Measurements from ENCODE around the gene JPH2. TPM values are rescaled to one million over a fixed set of nuclear protein-coding genes. Genes with fewer than 3 reads are reported as not detected.

Gene JPH2
- total and polyA plus RNA-seq, 10 of the 15 experiments (the other 5 are each of a cell fraction or from before 2014, with no cell fraction given): 0.16 TPM; not detected in 9

DNA sequence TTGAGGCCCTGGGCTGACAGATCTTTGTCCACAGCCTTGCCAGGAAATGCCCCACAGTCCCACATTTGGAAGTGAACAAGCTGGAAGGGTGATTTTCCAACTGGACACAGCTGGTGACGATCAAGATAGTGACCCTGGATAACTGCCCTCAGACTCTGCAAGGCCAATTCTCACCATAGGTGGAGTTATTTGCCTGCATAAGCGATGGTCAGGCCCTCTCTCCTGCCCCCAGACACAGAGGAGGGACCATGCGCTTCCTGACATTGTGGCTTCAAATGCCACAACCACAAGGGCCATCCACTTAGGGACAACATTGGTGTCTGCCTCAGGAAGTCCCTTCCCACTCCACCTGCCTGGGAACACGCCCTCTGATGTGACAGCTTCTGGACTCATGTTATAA lies 96.0 kb downstream of the JPH2 start:
- no peaks in the 10 kb centered on the region for H3K79me2 ChIP-seq (ENCODE audit: control insufficient read depth, insufficient read depth, low read length)
- RAD21 ChIA-PET (ENCODE audit: unreplicated experiment): interaction anchor here (1.0 to 3.9 kb wide), 6 partner anchors 11 to 642 kb away, joined by 3 to 38 read pairs (median 5); no protein-coding TSS in a partner anchor
- H3K36me3 ChIP-seq (ENCODE audit: control insufficient read depth in 2 of 2, insufficient read depth in 2 of 2, low read length in 1 of 2): no peaks in the 10 kb centered on the region
- H2AFZ ChIP-seq (ENCODE audit: control insufficient read depth, low read depth, low read length): no peak overlapping the region
- no peak for DNase-seq (ENCODE audit: low read depth, low spot score)
- in situ Hi-C loops (cut with MboI) (no loop called here), intact Hi-C loops (cut with micrococcal nuclease; ENCODE audit: unreplicated experiment) (no loop called here)
- no peak overlapping the region for H3K4me2 ChIP-seq (ENCODE audit: control insufficient read depth, insufficient read depth)
- no peak for FAIRE-seq
- no peak overlapping the region for H3K4me3 ChIP-seq
- H3K9me3 ChIP-seq (replicated peaks; ENCODE audit: control insufficient read depth, insufficient read depth, low read length): no peaks in the 10 kb centered on the region
- H3K27me3 ChIP-seq (replicated peaks in 1 of 2; ENCODE audit: control insufficient read depth in 2 of 2, insufficient read depth in 2 of 2, low read length in 1 of 2): no peaks in the 10 kb centered on the region
- no peaks in the 10 kb centered on the region for H4K20me1 ChIP-seq (ENCODE audit: control insufficient read depth, insufficient read depth)
- no peak for TF ChIP-seq ZZZ3 (IDR thresholded peaks at IDR 0.05; ENCODE audit: control insufficient read depth, insufficient read length, low read depth)
- TF ChIP-seq RB1 (IDR thresholded peaks at IDR 0.05; ENCODE audit: borderline replicate concordance): no peak
- no peak for TF ChIP-seq KLF5 (IDR thresholded peaks at IDR 0.05; ENCODE audit: partially characterized antibody)
- TF ChIP-seq IRF4 (IDR thresholded peaks at IDR 0.05; ENCODE audit: low read depth, low read length): no peak
- TF ChIP-seq NR2C1 (IDR thresholded peaks at IDR 0.05): no peak
- TF ChIP-seq SPI1 (IDR thresholded peaks at IDR 0.05; ENCODE audit: borderline replicate concordance, insufficient read depth, low read depth, low read length): no peak
- TF ChIP-seq, protein P1, sequence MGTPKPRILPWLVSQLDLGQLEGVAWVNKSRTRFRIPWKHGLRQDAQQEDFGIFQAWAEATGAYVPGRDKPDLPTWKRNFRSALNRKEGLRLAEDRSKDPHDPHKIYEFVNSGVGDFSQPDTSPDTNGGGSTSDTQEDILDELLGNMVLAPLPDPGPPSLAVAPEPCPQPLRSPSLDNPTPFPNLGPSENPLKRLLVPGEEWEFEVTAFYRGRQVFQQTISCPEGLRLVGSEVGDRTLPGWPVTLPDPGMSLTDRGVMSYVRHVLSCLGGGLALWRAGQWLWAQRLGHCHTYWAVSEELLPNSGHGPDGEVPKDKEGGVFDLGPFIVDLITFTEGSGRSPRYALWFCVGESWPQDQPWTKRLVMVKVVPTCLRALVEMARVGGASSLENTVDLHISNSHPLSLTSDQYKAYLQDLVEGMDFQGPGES (IDR thresholded peaks at IDR 0.05): no peak
- TF ChIP-seq, protein P2, sequence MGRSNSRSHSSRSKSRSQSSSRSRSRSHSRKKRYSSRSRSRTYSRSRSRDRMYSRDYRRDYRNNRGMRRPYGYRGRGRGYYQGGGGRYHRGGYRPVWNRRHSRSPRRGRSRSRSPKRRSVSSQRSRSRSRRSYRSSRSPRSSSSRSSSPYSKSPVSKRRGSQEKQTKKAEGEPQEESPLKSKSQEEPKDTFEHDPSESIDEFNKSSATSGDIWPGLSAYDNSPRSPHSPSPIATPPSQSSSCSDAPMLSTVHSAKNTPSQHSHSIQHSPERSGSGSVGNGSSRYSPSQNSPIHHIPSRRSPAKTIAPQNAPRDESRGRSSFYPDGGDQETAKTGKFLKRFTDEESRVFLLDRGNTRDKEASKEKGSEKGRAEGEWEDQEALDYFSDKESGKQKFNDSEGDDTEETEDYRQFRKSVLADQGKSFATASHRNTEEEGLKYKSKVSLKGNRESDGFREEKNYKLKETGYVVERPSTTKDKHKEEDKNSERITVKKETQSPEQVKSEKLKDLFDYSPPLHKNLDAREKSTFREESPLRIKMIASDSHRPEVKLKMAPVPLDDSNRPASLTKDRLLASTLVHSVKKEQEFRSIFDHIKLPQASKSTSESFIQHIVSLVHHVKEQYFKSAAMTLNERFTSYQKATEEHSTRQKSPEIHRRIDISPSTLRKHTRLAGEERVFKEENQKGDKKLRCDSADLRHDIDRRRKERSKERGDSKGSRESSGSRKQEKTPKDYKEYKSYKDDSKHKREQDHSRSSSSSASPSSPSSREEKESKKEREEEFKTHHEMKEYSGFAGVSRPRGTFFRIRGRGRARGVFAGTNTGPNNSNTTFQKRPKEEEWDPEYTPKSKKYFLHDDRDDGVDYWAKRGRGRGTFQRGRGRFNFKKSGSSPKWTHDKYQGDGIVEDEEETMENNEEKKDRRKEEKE (IDR thresholded peaks at IDR 0.05): no peak
- no peak for TF ChIP-seq BMI1 (IDR thresholded peaks at IDR 0.05; ENCODE audit: borderline replicate concordance)
- H3K9ac ChIP-seq (ENCODE audit: control insufficient read depth, insufficient read depth, low read length): no peak overlapping the region
- CTCF ChIA-PET: interaction anchor here (0.7 to 4.4 kb wide), 14 partner anchors 10 to 642 kb away, joined by 3 to 36 read pairs (median 4); no protein-coding TSS in a partner anchor
- 46% methylated on average over 4 of the region's 4 CpGs for WGBS (ENCODE audit: insufficient coverage, insufficient replicate concordance, low lambda C conversion rate, missing lambda C conversion rate)
- no TSS peak for BruUV-seq (replicated peaks)
- ATAC-seq: no peak
- POLR2A ChIA-PET: no interaction called here
- no peak overlapping the region for H3K27ac ChIP-seq (ENCODE audit: control insufficient read depth, insufficient read depth)
- peaks cover 8% of the 10 kb centered on the region for H3K4me1 ChIP-seq (ENCODE audit: control insufficient read depth, insufficient read depth, low read length)
- SMC1A ChIA-PET (ENCODE audit: uncharacterized antibody, unreplicated experiment): interaction anchor here (0.8 to 6.1 kb wide), 15 partner anchors 10 to 642 kb away, joined by 3 to 55 read pairs (median 4); no protein-coding TSS in a partner anchor

Data from GM12878 (cell line).